ENCODE data around the gene MAGI1. TPM values are rescaled to one million over a fixed set of nuclear protein-coding genes. Genes with fewer than 3 reads are reported as not detected.

MAGI1 gene
- total RNA-seq, 5 donors from 2014 or later (not counting 1 experiment from before 2014, with no cell fraction given) = 0.23 to 0.63 (median 0.29) TPM

GRCh38 chr3:66041828-66042227, 3.1 kb upstream of the MAGI1 start:
- H3K36me3 ChIP-seq (ENCODE audit: control insufficient read depth in 2 of 2, extremely low read depth in 1 of 2, insufficient read depth in 1 of 2, low read length in 1 of 2) = no peaks in the 10 kb centered on the region
- H3K36me3 Mint-ChIP-seq = no peaks in the 10 kb centered on the region
- H3K4me3 ChIP-seq (ENCODE audit: control insufficient read depth in 1 of 2, extremely low read depth in 1 of 2, low read length in 1 of 2) = no peak overlapping the region
- ChIA-PET POLR2A (no interaction called here), CTCF (no interaction called here)
- no peak overlapping the region for H3K4me3 Mint-ChIP-seq
- peaks cover 0 to 14% of the 10 kb centered on the region in 2 experiments for H3K4me1 ChIP-seq (ENCODE audit: control insufficient read depth in 1 of 2, extremely low read depth in 1 of 2, insufficient read depth in 2 of 2, low read length in 2 of 2)
- DNase-seq = no peak
- no peaks in the 10 kb centered on the region for H3K9me3 ChIP-seq
- peaks cover 6 to 34% of the 10 kb centered on the region in 2 experiments for H3K27me3 ChIP-seq (replicated peaks in 1 of 2; ENCODE audit: control insufficient read depth in 2 of 2, extremely low read depth in 1 of 2, insufficient read depth in 2 of 2, low read length in 1 of 2)
- peaks cover 13 to 16% (median 13%) of the 10 kb centered on the region in 3 donors for H3K4me1 Mint-ChIP-seq
- H3K27me3 Mint-ChIP-seq = peaks cover 50 to 56% of the 10 kb centered on the region in 2 donors
- ATAC-seq (replicated peaks in 1 of 4) = no peak
- no peak overlapping the region for H3K27ac Mint-ChIP-seq
- no peak overlapping the region for H3K27ac ChIP-seq (ENCODE audit: low read length)
- H3K9me3 Mint-ChIP-seq = no peaks in the 10 kb centered on the region

- Histone ChIP-seq H3K27me3 (replicated peaks in 1 of 2; ENCODE audit: control insufficient read depth in 2 of 2, extremely low read depth in 1 of 2, insufficient read depth in 2 of 2, low read length in 1 of 2) (peaks cover 6 to 36% of the 10 kb centered on the region in 2 experiments), H3K9me3 (no peaks in the 10 kb centered on the region), H3K36me3 (ENCODE audit: control insufficient read depth in 2 of 2, extremely low read depth in 1 of 2, insufficient read depth in 1 of 2, low read length in 1 of 2) (no peaks in the 10 kb centered on the region), H3K4me3 (ENCODE audit: control insufficient read depth in 1 of 2, extremely low read depth in 1 of 2, low read length in 1 of 2) (no peak overlapping the region), H3K4me1 (ENCODE audit: control insufficient read depth in 1 of 2, extremely low read depth in 1 of 2, insufficient read depth in 2 of 2, low read length in 2 of 2) (peaks cover 0 to 14% of the 10 kb centered on the region in 2 experiments), H3K27ac (ENCODE audit: low read length) (no peak overlapping the region)
- H3K4me3 Mint-ChIP-seq = no peak overlapping the region
- peaks cover 13 to 17% (median 13%) of the 10 kb centered on the region in 3 donors for H3K4me1 Mint-ChIP-seq
- DNase-seq (no peak), ATAC-seq (replicated peaks in 1 of 4) (no peak)
- CTCF ChIA-PET = no interaction called here
- H3K27ac Mint-ChIP-seq = no peak overlapping the region
- POLR2A ChIA-PET = no interaction called here
- no CpG with 5 or more reads among the region's 1 CpG for WGBS (ENCODE audit: insufficient coverage)
- no peaks in the 10 kb centered on the region for H3K9me3 Mint-ChIP-seq
- no peaks in the 10 kb centered on the region for H3K36me3 Mint-ChIP-seq
- H3K27me3 Mint-ChIP-seq = peaks cover 56 to 60% of the 10 kb centered on the region in 2 donors
These were observed 2.4 kb upstream of the MAGI1 start for GRCh38 chr3:66041116-66041515.

DNA sequence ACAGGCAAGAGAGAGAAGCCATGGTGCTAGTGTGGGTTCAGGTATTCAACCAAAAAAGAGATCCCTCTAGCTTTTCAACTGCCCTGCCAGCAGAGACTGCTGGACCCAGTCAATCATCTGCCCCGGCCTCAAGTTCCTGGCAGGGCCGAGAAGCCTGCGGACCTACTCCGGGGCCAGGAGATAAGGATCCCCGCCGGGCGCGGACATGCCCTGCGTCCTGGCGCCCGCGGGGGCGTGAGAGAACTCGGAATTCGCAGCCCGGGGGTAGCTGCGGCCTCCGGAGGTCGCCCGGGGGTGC, 821 bp upstream of the MAGI1 start:
- Histone ChIP-seq H3K36me3 (ENCODE audit: control insufficient read depth in 2 of 2, extremely low read depth in 1 of 2, insufficient read depth in 1 of 2, low read length in 1 of 2) (no peaks in the 10 kb centered on the region), H3K4me3 (ENCODE audit: control insufficient read depth in 1 of 2, extremely low read depth in 1 of 2, low read length in 1 of 2) (no peak overlapping the region), H3K27ac (ENCODE audit: low read length) (no peak overlapping the region), H3K4me1 (ENCODE audit: control insufficient read depth in 1 of 2, extremely low read depth in 1 of 2, insufficient read depth in 2 of 2, low read length in 2 of 2) (peaks cover 0 to 14% of the 10 kb centered on the region in 2 experiments), H3K27me3 (replicated peaks in 1 of 2; ENCODE audit: control insufficient read depth in 2 of 2, extremely low read depth in 1 of 2, insufficient read depth in 2 of 2, low read length in 1 of 2) (peaks cover 6 to 39% of the 10 kb centered on the region in 2 experiments), H3K9me3 (no peaks in the 10 kb centered on the region)
- no peak for ATAC-seq (replicated peaks in 1 of 4)
- no peaks in the 10 kb centered on the region for H3K36me3 Mint-ChIP-seq
- no peak for DNase-seq
- peaks cover 58 to 68% of the 10 kb centered on the region in 2 donors for H3K27me3 Mint-ChIP-seq
- ChIA-PET POLR2A (no interaction called here), CTCF (no interaction called here)
- WGBS (ENCODE audit: insufficient coverage) = 0% methylated on average over 15 of the region's 20 CpGs
- peak overlapping the region in 1 of 3 donors; percentile 84 for H3K4me3 Mint-ChIP-seq
- peaks cover 13 to 17% (median 15%) of the 10 kb centered on the region in 3 donors for H3K4me1 Mint-ChIP-seq
- no peaks in the 10 kb centered on the region for H3K9me3 Mint-ChIP-seq
- H3K27ac Mint-ChIP-seq = no peak overlapping the region

- POLR2A ChIA-PET = no interaction called here
- Histone ChIP-seq H3K9me3 (no peaks in the 10 kb centered on the region), H3K36me3 (ENCODE audit: control insufficient read depth in 2 of 2, extremely low read depth in 1 of 2, insufficient read depth in 1 of 2, low read length in 1 of 2) (no peaks in the 10 kb centered on the region), H3K4me3 (ENCODE audit: control insufficient read depth in 1 of 2, extremely low read depth in 1 of 2, low read length in 1 of 2) (peak overlapping the region; percentile 9 to 66), H3K27me3 (replicated peaks in 1 of 2; ENCODE audit: control insufficient read depth in 2 of 2, extremely low read depth in 1 of 2, insufficient read depth in 2 of 2, low read length in 1 of 2) (peaks cover 6 to 39% of the 10 kb centered on the region in 2 experiments), H3K4me1 (ENCODE audit: control insufficient read depth in 1 of 2, extremely low read depth in 1 of 2, insufficient read depth in 2 of 2, low read length in 2 of 2) (peaks cover 0 to 14% of the 10 kb centered on the region in 2 experiments), H3K27ac (ENCODE audit: low read length) (no peak overlapping the region)
- Mint-ChIP-seq H3K27ac (no peak overlapping the region), H3K9me3 (no peaks in the 10 kb centered on the region), H3K4me1 (peaks cover 13 to 17% (median 15%) of the 10 kb centered on the region in 3 donors), H3K36me3 (no peaks in the 10 kb centered on the region), H3K27me3 (peaks cover 55 to 67% of the 10 kb centered on the region in 2 donors), H3K4me3 (peak overlapping the region; percentile 65 to 84 (median 73))
- CTCF ChIA-PET = no interaction called here
- DNase-seq (no peak), ATAC-seq (replicated peaks in 1 of 4) (no peak)
- under 1% methylated on average over 21 of the region's 25 CpGs for WGBS (ENCODE audit: insufficient coverage)
These were observed 363 bp downstream of the MAGI1 start for GRCh38 chr3:66038384-66038725.

- H3K27ac Mint-ChIP-seq = no peak overlapping the region
- Histone ChIP-seq H3K27me3 (replicated peaks in 1 of 2; ENCODE audit: control insufficient read depth in 2 of 2, extremely low read depth in 1 of 2, insufficient read depth in 2 of 2, low read length in 1 of 2) (peaks cover 6 to 39% of the 10 kb centered on the region in 2 experiments), H3K9me3 (no peaks in the 10 kb centered on the region), H3K4me1 (ENCODE audit: control insufficient read depth in 1 of 2, extremely low read depth in 1 of 2, insufficient read depth in 2 of 2, low read length in 2 of 2) (peaks cover 0 to 14% of the 10 kb centered on the region in 2 experiments), H3K27ac (ENCODE audit: low read length) (no peak overlapping the region), H3K4me3 (ENCODE audit: control insufficient read depth in 1 of 2, extremely low read depth in 1 of 2, low read length in 1 of 2) (peak overlapping the region in 1 of 2 donors; percentile 66), H3K36me3 (ENCODE audit: control insufficient read depth in 2 of 2, extremely low read depth in 1 of 2, insufficient read depth in 1 of 2, low read length in 1 of 2) (no peaks in the 10 kb centered on the region)
- ChIA-PET CTCF (no interaction called here), POLR2A (no interaction called here)
- H3K9me3 Mint-ChIP-seq = no peaks in the 10 kb centered on the region
- no peaks in the 10 kb centered on the region for H3K36me3 Mint-ChIP-seq
- peaks cover 53 to 67% of the 10 kb centered on the region in 2 donors for H3K27me3 Mint-ChIP-seq
- no peak for DNase-seq
- H3K4me1 Mint-ChIP-seq = peaks cover 13 to 17% (median 15%) of the 10 kb centered on the region in 3 donors
- ATAC-seq (replicated peaks in 1 of 4) = no peak
- WGBS (ENCODE audit: insufficient coverage) = under 1% methylated on average over 30 of the region's 31 CpGs
- peak overlapping the region; percentile 65 to 84 (median 73) for H3K4me3 Mint-ChIP-seq
These were observed 740 bp downstream of the MAGI1 start for GRCh38 chr3:66037986-66038369.

DNA sequence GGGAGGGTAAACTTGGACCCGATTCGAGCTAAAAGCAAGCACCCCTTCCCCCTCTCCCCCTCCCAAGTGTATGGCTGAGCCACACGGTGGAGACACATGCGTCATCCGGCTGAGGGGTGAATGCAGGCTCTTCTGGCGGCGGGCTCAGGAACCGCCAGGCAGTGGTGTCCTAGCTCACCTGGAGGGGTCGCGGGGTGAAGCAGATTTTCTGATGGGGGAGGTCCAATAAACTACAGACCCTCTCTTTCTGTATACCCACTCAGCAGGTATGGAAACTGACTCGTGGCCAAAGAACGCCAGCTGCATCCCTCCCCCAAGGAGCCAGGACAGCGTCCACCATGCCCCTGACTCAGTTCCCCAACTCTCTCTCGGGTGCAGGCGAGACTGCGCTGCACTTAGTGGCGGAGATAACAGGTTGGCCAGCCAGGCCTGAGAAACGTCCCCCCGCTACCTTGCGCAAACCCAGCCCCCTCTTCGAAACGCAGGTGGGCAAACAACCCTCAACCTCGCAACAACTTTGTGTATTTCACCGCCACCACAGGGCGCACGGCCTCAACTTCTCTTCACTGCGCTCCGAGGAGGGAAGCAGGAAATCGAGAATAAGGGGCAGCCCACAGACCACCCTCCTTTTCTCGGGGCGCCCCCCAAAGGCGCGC, 1.3 kb downstream of the MAGI1 start:
- Mint-ChIP-seq H3K9me3 (no peaks in the 10 kb centered on the region), H3K4me3 (peak overlapping the region in 2 of 3 donors; percentile 3 to 84), H3K36me3 (no peaks in the 10 kb centered on the region), H3K27me3 (peaks cover 50 to 65% of the 10 kb centered on the region in 2 donors), H3K4me1 (peaks cover 13 to 17% (median 15%) of the 10 kb centered on the region in 3 donors), H3K27ac (no peak overlapping the region)
- peaks cover 6 to 39% of the 10 kb centered on the region in 2 experiments for H3K27me3 ChIP-seq (replicated peaks in 1 of 2; ENCODE audit: control insufficient read depth in 2 of 2, extremely low read depth in 1 of 2, insufficient read depth in 2 of 2, low read length in 1 of 2)
- H3K9me3 ChIP-seq = no peaks in the 10 kb centered on the region
- ChIA-PET CTCF (no interaction called here), POLR2A (no interaction called here)
- H3K36me3 ChIP-seq (ENCODE audit: control insufficient read depth in 2 of 2, extremely low read depth in 1 of 2, insufficient read depth in 1 of 2, low read length in 1 of 2) = no peaks in the 10 kb centered on the region
- H3K27ac ChIP-seq (ENCODE audit: low read length) = no peak overlapping the region
- H3K4me1 ChIP-seq (ENCODE audit: control insufficient read depth in 1 of 2, extremely low read depth in 1 of 2, insufficient read depth in 2 of 2, low read length in 2 of 2) = peaks cover 0 to 14% of the 10 kb centered on the region in 2 experiments
- H3K4me3 ChIP-seq (ENCODE audit: control insufficient read depth in 1 of 2, extremely low read depth in 1 of 2, low read length in 1 of 2) = peak overlapping the region in 1 of 2 donors; percentile 66
- DNase-seq (no peak), ATAC-seq (replicated peaks in 1 of 4) (no peak)
- 8% methylated on average over 21 of the region's 33 CpGs for WGBS (ENCODE audit: insufficient coverage)
